ENCODE data around the gene EARS2.

DNA sequence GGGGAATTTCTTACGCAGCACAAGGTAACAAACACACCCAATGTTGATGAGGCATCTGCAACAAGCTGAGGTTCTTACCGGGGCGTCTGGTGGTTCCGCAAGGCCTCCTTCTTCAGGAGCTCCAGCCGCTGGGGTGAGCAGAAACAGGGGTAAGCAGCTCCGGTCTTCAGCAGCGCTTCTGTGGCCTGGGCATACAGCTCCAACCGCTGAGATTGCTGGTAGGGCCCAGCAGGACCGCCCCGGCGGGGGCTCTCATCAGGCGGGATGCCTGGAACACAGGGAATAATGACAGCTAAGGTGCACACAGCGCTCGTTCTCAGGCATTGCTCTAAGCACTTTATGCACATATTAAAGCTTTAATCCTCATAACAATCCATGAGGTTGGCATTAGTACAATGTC, 12.7 kb downstream of the EARS2 start:
- TF ChIP-seq, protein P1, sequence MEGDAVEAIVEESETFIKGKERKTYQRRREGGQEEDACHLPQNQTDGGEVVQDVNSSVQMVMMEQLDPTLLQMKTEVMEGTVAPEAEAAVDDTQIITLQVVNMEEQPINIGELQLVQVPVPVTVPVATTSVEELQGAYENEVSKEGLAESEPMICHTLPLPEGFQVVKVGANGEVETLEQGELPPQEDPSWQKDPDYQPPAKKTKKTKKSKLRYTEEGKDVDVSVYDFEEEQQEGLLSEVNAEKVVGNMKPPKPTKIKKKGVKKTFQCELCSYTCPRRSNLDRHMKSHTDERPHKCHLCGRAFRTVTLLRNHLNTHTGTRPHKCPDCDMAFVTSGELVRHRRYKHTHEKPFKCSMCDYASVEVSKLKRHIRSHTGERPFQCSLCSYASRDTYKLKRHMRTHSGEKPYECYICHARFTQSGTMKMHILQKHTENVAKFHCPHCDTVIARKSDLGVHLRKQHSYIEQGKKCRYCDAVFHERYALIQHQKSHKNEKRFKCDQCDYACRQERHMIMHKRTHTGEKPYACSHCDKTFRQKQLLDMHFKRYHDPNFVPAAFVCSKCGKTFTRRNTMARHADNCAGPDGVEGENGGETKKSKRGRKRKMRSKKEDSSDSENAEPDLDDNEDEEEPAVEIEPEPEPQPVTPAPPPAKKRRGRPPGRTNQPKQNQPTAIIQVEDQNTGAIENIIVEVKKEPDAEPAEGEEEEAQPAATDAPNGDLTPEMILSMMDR (IDR thresholded peaks at IDR 0.05), result no peak
- TF ChIP-seq EP300 (IDR thresholded peaks at IDR 0.05) (no peak), POLR2A (IDR thresholded peaks at IDR 0.05) (no peak)

All from ovary (tissue), 3 donors.